Astrocyte of the cerebellum (primary cell): Measurements from ENCODE around the gene SLC22A12.

ENCODE experiments used
- DNase-seq: peaks from one replicate; pipeline ENCODE4 v3.0.0-alpha.2; 2011; ENCODE audit warnings: low read depth
- H3K4me3 ChIP-seq: 2 replicates; pipeline ENCODE4 v1.5.1; 2011; ENCODE audit warnings: mild to moderate bottlenecking, low read depth, low read length, moderate library complexity
- in situ Hi-C: cut with HindIII; loops from 2 replicates; pipeline ENCODE4 v1.10.0; 2017; ENCODE audit warnings: low sequenced_read_pairs
- TF ChIP-seq, protein P1 (sequence below): IDR thresholded peaks from 2 replicates; pipeline ENCODE4 v1.5.1; 2012; ENCODE audit warnings: low read length, low read depth, moderate library complexity, mild to moderate bottlenecking; ENCODE audit errors: missing control alignments

Gene SLC22A12

DNA sequence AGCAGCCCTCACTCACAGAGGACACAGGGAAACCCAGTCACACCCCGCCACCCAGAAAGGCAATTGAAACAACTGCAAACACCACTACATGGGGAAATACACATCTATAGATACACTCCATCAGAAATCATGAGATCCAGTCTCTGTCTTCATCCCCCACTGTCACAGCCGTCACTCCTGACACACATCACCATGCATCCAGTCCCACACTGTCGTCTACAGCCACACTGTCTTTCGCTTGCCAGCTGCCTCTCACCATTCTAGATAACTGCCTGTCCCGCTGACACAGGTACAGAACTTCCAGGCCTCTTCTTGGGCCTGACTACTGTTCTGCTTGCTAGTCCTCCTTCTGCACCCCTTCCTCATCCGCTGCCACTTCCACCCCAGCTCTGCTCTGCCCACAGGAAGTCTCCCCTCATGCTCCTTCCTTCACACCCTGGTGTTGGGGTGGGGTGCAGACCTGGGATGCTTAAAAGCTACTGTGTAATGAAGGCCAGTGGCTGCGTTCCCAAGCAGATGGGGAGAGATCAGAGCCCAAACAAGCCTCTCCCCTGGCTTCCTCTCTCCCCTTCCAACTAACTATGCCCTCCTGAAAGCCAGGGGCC, 42.6 kb downstream of the SLC22A12 start:
- in situ Hi-C loops: loop anchor here (25.0 kb wide), 1 partner anchor 421 kb away; the partner anchor contains the start of gene FERMT3
- no peak overlapping the region for H3K4me3 ChIP-seq
- TF ChIP-seq, protein P1, sequence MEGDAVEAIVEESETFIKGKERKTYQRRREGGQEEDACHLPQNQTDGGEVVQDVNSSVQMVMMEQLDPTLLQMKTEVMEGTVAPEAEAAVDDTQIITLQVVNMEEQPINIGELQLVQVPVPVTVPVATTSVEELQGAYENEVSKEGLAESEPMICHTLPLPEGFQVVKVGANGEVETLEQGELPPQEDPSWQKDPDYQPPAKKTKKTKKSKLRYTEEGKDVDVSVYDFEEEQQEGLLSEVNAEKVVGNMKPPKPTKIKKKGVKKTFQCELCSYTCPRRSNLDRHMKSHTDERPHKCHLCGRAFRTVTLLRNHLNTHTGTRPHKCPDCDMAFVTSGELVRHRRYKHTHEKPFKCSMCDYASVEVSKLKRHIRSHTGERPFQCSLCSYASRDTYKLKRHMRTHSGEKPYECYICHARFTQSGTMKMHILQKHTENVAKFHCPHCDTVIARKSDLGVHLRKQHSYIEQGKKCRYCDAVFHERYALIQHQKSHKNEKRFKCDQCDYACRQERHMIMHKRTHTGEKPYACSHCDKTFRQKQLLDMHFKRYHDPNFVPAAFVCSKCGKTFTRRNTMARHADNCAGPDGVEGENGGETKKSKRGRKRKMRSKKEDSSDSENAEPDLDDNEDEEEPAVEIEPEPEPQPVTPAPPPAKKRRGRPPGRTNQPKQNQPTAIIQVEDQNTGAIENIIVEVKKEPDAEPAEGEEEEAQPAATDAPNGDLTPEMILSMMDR: no peak
- no peak for DNase-seq

DNA sequence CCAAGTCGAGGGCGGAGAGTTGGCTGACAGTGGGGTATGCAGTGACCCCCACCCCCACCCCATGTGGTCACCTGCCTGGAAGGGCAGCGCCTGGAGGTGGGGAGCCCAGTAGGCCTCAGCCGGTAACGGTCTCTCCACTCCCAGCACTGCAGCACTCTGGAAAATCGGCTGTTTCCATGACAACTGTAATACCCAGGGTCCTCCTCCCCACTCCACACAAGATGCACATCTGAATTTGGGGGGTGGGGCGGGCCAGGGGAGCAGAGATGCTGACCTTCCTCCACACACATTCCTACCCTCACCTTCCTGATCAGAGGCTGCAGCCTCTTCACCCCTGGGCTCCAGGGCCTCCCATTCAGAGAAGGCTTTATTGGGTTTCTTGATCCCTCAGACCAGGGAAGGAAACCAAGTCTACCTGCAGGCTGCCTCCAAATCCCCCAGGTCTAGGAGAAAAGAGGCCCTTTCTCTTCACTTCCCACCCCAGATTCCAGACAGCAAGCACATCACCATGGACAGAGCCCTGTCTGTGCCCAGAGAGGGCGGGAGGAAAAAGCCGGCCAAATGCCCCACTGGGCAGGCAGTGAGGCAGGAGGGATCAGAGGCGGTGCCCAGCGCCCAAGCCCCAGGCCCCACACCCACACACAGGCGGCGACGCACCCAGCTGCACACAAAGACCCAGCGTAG, 46.5 kb downstream of the SLC22A12 start:
- H3K4me3 ChIP-seq: no peak overlapping the region
- TF ChIP-seq, protein P1: no peak
- no peak for DNase-seq
- in situ Hi-C loops: loop anchor here (25.0 kb wide), 1 partner anchor 425 kb away; the partner anchor contains the start of gene FERMT3

DNA sequence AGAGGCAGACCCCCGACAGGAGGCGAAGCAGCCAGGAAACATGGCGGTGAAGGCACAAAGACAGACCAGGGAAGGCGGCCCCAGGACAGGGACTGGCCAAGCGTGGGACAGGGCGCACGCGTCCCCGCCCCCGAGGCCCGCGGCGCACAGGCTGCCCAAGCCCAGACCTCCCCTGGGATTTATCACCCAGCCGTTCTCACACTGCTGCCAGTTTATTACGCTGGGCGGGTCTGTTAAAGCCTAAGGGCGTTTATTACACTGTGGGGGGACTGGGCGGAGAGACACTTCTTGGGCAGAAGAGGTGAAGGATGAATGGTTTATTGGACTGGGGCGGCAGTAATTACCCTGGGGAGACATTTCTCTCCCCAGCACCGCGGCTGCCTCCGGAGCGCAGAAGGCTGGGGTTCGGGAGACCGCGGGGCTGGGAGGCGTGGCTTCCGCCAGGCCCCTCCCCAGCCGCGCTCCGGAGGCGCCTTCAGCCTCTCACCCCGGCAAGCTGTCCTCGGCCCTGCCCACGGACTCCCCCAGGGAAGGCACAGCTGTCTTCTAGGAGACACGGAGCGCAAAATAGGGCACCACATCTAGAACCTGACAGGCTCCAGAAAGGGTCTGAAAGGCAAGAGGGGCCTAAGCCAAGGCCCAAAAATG, 47.1 kb downstream of the SLC22A12 start:
- H3K4me3 ChIP-seq: no peak overlapping the region
- in situ Hi-C loops: loop anchor here (25.0 kb wide), 1 partner anchor 426 kb away; the partner anchor contains the start of gene FERMT3
- no peak for DNase-seq
- TF ChIP-seq, protein P1: no peak

- H3K4me3 ChIP-seq: no peak overlapping the region
- TF ChIP-seq, protein P1: no peak
- in situ Hi-C loops: loop anchor here (25.0 kb wide), 1 partner anchor 427 kb away; the partner anchor contains the start of gene FERMT3
- DNase-seq: no peak
Observed at GRCh38 chr11:64638829-64639228, 47.8 kb downstream of the SLC22A12 start.

DNA sequence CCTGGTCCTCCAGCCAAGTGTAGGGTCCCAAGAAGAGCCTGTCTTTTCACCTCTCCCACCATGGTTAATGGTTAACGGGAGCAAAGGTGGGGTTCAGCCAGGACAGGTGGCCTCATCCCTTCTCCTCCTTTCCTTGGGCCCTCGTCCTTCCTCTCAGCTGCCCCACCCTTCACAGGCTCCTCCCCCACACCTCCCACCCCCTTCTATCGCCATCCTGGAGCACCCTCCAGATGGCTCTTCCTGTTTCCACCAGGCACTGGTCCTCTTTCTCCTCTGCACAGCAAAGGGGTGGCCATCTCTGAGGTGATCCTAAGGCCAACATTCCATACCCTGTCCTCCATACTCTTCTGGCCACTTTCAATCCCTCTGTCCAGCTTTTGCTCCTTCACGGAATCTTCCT, 48.9 kb downstream of the SLC22A12 start:
- in situ Hi-C loops: loop anchor here (25.0 kb wide), 1 partner anchor 428 kb away; the partner anchor contains the start of gene FERMT3
- no peak for DNase-seq
- no peak overlapping the region for H3K4me3 ChIP-seq
- TF ChIP-seq, protein P1: no peak

DNA sequence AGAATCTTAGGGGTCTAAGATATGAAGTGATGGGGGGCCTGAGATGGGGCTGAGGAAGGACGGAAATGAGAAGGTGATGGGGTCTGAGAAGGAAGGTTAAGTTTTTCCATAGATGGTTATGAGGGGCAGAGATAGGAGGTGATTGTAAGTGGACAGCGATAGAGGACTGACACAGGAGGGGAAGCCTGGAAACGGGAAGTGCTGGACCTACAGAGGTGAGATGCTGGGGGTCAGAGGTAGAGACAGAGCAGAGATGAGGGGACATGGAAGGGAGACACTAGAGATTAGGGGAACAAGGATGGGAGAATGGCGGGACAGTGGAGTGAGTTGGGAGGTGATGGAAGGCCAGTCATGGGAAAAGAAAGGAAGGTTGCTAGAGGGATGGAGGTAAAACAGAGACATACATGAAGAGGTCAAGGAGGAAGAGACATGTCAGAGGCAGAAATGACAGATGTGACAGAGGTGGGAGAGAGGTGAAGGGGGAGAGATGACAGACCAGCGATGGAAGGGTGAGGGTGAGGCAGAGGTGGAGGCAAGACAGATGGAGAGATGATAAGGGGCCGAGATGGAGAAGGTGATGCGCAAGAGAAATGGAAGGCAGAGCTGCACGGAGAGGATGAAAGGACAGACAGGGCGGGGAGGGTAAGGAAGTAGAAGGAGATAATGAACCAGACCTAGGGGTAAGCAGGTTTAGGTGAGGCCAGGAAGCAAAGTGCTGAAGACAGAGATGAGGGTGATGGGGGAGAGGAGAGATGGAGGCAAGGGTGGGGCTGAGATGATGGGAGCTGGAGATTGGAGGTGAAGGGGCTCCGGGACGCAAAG, 50.8 kb downstream of the SLC22A12 start:
- TF ChIP-seq, protein P1: no peak
- in situ Hi-C loops: loop anchor here (25.0 kb wide), 1 partner anchor 430 kb away; the partner anchor contains the start of gene FERMT3
- no peak overlapping the region for H3K4me3 ChIP-seq
- no peak for DNase-seq
